NCI-H128 (cell line): ENCODE data around the gene PCDHB3.
"Not testable (repeated sequence)": the region's sequence is repeated elsewhere in the genome, so short reads cannot be mapped to it uniquely, and the experiment has no call there.

Source experiments
- DNase-seq: peaks from one replicate; lab custom pipeline; 2025; ENCODE audit not compliant: unreplicated experiment; lab: John Stamatoyannopoulos, UW

Gene PCDHB3

DNA sequence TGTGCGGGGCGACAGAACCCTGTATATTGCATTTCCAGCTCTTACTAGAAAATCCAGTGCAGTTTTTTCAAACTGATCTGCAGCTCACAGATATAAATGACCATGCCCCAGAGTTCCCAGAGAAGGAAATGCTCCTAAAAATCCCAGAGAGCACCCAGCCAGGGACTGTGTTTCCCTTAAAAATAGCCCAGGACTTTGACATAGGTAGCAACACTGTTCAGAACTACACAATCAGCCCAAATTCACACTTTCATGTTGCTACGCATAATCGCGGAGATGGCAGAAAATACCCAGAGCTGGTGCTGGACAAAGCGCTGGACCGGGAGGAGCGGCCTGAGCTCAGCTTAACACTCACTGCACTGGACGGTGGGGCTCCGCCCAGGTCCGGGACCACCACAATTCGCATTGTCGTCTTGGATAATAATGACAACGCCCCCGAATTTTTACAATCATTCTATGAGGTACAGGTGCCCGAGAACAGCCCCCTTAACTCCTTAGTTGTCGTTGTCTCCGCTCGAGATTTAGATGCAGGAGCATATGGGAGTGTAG, 35.5 kb downstream of the PCDHB3 start:
- DNase-seq, result no peak

DNA sequence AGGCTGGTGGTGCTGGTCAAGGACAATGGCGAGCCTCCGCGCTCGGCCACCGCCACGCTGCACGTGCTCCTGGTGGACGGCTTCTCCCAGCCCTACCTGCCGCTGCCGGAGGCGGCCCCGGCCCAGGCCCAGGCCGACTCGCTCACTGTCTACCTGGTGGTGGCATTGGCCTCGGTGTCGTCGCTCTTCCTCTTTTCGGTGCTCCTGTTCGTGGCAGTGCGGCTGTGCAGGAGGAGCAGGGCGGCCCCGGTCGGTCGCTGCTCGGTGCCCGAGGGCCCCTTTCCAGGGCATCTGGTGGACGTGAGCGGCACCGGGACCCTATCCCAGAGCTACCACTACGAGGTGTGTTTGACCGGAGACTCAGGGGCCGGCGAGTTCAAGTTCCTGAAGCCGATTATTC, 37.1 kb downstream of the PCDHB3 start:
- DNase-seq, result not testable (repeated sequence)

DNA sequence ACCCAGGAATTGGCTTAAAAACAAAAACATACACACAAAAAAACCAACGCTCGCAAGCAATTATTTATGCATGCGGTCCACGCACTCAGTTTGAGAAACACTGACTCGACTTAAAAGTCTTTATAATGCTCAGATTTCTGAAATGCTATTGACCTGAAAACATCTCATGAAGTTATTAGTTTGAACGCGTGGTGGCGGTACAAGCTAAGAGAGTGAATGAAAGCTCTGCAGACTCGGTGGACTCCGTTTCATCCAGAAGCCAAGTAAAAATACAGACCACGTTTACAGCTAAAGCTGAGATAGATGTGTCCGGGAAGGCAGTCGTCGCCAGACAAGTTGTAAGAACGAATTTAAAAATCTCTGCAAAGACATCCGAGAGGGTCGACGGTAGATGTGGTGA, 49.5 kb downstream of the PCDHB3 start, which contains the start of gene PCDHB6:
PCDHB6 (plus strand) TSS at position 246 of the 400 bp plus-strand sequence. CDS start 201 bp downstream, outside the sequence.
- no peak for DNase-seq

DNA sequence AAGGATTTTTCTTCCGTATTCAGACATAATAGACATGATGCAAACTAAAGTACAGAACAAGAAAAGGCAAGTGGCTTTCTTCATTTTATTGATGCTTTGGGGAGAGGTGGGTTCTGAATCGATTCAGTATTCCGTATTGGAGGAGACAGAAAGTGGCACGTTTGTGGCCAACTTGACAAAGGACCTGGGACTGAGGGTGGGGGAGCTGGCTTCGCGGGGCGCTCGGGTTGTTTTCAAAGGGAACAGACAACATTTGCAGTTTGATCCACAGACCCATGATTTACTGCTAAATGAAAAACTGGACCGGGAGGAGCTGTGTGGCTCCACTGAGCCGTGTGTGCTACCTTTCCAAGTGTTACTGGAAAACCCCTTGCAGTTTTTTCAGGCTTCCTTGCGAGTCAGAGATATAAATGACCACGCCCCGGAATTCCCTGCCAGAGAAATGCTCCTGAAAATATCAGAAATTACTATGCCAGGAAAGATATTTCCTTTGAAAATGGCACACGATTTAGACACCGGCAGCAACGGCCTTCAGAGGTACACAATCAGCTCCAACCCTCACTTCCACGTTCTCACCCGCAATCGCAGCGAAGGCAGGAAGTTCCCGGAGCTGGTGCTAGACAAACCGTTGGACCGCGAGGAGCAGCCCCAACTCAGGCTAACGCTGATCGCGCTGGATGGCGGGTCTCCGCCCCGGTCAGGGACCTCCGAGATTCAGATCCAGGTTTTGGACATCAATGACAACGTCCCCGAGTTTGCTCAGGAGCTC, 50.1 kb downstream of the PCDHB3 start:
- DNase-seq, result no peak

DNA sequence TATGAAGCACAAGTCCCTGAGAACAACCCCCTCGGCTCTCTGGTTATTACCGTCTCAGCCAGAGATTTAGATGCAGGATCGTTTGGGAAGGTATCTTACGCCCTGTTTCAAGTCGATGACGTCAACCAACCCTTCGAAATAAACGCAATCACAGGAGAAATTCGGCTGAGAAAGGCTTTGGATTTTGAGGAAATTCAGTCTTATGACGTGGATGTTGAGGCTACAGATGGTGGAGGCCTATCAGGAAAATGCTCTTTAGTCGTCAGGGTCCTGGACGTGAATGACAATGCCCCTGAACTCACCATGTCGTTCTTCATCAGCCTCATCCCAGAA, 50.7 kb downstream of the PCDHB3 start:
- DNase-seq, result no peak

DNA sequence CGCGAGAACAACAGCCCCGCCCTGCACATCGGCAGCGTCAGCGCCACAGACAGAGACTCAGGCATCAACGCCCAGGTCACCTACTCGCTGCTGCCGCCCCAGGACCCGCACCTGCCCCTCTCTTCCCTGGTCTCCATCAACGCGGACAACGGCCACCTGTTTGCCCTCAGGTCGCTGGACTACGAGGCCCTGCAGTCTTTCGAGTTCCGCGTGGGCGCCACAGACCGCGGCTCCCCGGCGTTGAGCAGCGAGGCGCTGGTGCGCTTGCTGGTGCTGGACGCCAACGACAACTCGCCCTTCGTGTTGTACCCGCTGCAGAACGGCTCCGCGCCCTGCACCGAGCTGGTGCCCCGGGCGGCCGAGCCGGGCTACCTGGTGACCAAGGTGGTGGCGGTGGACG, 51.4 kb downstream of the PCDHB3 start:
- not testable (repeated sequence) for DNase-seq

DNA sequence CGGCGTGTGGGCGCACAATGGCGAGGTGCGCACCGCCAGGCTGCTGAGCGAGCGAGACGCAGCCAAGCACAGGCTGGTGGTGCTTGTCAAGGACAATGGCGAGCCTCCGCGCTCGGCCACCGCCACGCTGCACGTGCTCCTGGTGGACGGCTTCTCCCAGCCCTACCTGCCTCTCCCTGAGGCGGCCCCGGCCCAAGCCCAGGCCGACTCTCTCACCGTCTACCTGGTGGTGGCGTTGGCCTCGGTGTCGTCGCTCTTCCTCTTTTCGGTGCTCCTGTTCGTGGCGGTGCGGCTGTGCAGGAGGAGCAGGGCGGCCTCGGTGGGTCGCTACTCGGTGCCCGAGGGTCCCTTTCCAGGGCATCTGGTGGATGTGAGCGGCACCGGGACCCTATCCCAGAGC, 51.8 kb downstream of the PCDHB3 start:
- DNase-seq, result not testable (repeated sequence)
